ENCODE data around the gene IGSF21.

IGSF21 gene

DNA sequence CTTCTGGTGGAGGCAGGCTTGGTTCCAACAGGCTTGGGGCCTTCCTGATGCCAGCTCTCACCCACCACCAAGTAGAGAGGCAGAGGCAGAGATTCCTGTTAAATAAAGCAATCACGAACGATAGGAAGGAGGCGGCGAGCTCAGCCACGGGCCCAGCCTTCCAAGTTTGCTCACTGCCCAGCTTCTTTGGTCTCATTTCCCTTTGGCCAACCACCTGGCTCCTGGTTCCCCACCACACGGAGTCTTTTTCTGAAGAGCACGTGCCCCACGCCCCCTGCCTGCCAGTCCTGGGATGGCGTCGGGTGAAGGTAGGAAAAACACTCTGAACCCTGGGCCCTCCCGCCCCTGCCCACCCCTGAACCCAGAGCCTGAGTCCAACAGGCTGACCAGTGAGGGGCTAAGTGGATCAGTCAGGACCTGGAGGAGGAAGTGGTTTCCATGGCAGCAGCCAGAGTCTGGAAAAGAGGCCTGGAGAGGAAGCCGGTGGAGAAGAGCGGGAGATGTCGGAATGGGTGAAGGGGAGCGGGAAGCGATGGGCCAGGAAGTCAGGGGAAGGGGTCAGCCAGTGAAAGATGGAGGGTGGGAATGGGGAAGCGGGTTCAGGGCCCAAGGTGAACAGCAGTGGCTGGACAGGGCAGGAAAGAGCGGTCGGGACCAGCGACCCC, 214.9 kb downstream of the IGSF21 start:
- TF ChIP-seq YY1 (IDR thresholded peaks at IDR 0.05; ENCODE audit: insufficient read depth, insufficient read length) (no peak), ZNF274 (IDR thresholded peaks at IDR 0.05; ENCODE audit: low read depth, low read length) (no peak), SUZ12 (IDR thresholded peaks at IDR 0.05; ENCODE audit: extremely low read depth, insufficient read depth, insufficient read length) (no peak)
- Histone ChIP-seq H3K4me1 (ENCODE audit: insufficient read depth, insufficient read length) (no peaks in the 10 kb centered on the region), H3K36me3 (ENCODE audit: insufficient read depth, insufficient read length, low read length) (no peaks in the 10 kb centered on the region), H3K27me3 (ENCODE audit: insufficient read depth, insufficient read length) (no peaks in the 10 kb centered on the region), H3K9me3 (ENCODE audit: insufficient read depth, low read length) (no peaks in the 10 kb centered on the region), H3K4me3 (ENCODE audit: insufficient read length, low read depth) (no peak overlapping the region), H3K9ac (ENCODE audit: insufficient read length, low read depth) (no peak overlapping the region)
- no peak for DNase-seq (ENCODE audit: low read depth, low spot score)

DNA sequence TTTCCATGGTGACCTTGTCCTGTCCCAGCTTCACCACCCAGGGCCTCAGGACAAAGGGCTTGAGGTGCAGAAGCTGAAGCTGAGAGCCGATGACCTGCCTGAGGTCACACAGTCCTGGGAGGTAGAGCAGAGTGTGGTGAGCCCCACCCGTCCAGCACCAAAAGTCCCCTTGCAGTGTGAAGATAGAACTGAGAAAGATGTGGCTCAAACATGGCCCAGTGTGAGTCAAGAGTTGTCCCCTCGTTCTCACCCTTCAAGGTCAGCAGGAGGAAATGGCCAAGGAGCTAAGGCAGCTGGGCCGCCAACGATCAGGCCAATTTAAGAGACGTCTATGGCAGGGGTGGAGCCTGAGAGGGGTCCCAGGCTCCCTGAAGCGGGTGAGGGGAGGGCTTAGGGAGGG, 215.7 kb downstream of the IGSF21 start:
- no peaks in the 10 kb centered on the region for H3K27me3 ChIP-seq (ENCODE audit: insufficient read depth, insufficient read length)
- H3K9me3 ChIP-seq (ENCODE audit: insufficient read depth, low read length) = no peaks in the 10 kb centered on the region
- DNase-seq (ENCODE audit: low read depth, low spot score) = no peak
- H3K4me3 ChIP-seq (ENCODE audit: insufficient read length, low read depth) = no peak overlapping the region
- no peak for TF ChIP-seq ZNF274 (IDR thresholded peaks at IDR 0.05; ENCODE audit: low read depth, low read length)
- TF ChIP-seq SUZ12 (IDR thresholded peaks at IDR 0.05; ENCODE audit: extremely low read depth, insufficient read depth, insufficient read length) = no peak
- no peak for TF ChIP-seq YY1 (IDR thresholded peaks at IDR 0.05; ENCODE audit: insufficient read depth, insufficient read length)
- no peaks in the 10 kb centered on the region for H3K36me3 ChIP-seq (ENCODE audit: insufficient read depth, insufficient read length, low read length)
- no peaks in the 10 kb centered on the region for H3K4me1 ChIP-seq (ENCODE audit: insufficient read depth, insufficient read length)
- H3K9ac ChIP-seq (ENCODE audit: insufficient read length, low read depth) = no peak overlapping the region

DNA sequence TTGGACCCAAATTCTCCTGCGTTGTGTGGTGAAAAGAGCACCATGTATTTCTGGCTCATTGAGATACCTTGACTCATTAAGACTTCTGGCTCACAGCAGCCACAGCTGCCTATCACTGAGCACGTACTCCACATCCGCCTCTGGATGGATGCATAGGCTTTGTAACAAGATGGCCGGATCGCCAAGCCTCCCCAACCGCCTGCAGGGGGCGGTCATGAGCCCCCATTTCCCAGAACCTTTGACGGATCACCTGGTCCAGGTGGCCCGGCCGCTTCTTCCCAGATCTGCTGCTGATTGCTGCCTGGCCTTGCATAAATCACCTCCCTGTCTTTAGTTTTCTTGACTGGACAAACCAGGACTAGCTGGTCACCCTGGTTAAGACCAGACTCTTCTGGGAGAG, 216.6 kb downstream of the IGSF21 start:
- H3K27me3 ChIP-seq (ENCODE audit: insufficient read depth, insufficient read length) = no peaks in the 10 kb centered on the region
- no peak for DNase-seq (ENCODE audit: low read depth, low spot score)
- TF ChIP-seq YY1 (IDR thresholded peaks at IDR 0.05; ENCODE audit: insufficient read depth, insufficient read length) (no peak), SUZ12 (IDR thresholded peaks at IDR 0.05; ENCODE audit: extremely low read depth, insufficient read depth, insufficient read length) (no peak), ZNF274 (IDR thresholded peaks at IDR 0.05; ENCODE audit: low read depth, low read length) (no peak)
- H3K4me1 ChIP-seq (ENCODE audit: insufficient read depth, insufficient read length) = no peaks in the 10 kb centered on the region
- H3K36me3 ChIP-seq (ENCODE audit: insufficient read depth, insufficient read length, low read length) = no peaks in the 10 kb centered on the region
- H3K4me3 ChIP-seq (ENCODE audit: insufficient read length, low read depth) = no peak overlapping the region
- no peak overlapping the region for H3K9ac ChIP-seq (ENCODE audit: insufficient read length, low read depth)
- no peaks in the 10 kb centered on the region for H3K9me3 ChIP-seq (ENCODE audit: insufficient read depth, low read length)

DNA sequence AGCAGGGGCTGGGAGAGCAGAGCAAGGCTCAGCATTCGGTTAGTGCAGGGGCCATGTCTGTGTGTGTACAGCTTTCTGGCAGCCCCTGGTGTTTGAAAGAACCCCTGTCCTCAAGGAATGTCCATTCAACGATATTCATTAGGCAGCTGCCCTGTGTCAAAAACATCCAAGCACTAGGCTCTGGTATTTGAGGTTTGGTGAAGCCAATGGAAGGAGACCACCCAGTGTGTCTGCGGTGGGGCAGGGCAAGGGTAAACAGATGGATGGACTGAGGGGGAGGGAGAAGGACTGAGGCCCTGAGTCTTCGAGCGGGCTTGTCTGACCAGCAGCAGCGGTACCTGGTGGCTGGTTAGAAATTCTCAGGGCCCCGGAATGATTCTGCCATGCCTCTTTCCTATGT, 217.5 kb downstream of the IGSF21 start:
- TF ChIP-seq ZNF274 (IDR thresholded peaks at IDR 0.05; ENCODE audit: low read depth, low read length) = no peak
- TF ChIP-seq YY1 (IDR thresholded peaks at IDR 0.05; ENCODE audit: insufficient read depth, insufficient read length) = no peak
- no peak for TF ChIP-seq SUZ12 (IDR thresholded peaks at IDR 0.05; ENCODE audit: extremely low read depth, insufficient read depth, insufficient read length)
- DNase-seq (ENCODE audit: low read depth, low spot score) = peak; percentile 23
- H3K9me3 ChIP-seq (ENCODE audit: insufficient read depth, low read length) = no peaks in the 10 kb centered on the region
- H3K36me3 ChIP-seq (ENCODE audit: insufficient read depth, insufficient read length, low read length) = no peaks in the 10 kb centered on the region
- H3K4me3 ChIP-seq (ENCODE audit: insufficient read length, low read depth) = no peak overlapping the region
- no peaks in the 10 kb centered on the region for H3K4me1 ChIP-seq (ENCODE audit: insufficient read depth, insufficient read length)
- no peak overlapping the region for H3K9ac ChIP-seq (ENCODE audit: insufficient read length, low read depth)
- no peaks in the 10 kb centered on the region for H3K27me3 ChIP-seq (ENCODE audit: insufficient read depth, insufficient read length)

DNA sequence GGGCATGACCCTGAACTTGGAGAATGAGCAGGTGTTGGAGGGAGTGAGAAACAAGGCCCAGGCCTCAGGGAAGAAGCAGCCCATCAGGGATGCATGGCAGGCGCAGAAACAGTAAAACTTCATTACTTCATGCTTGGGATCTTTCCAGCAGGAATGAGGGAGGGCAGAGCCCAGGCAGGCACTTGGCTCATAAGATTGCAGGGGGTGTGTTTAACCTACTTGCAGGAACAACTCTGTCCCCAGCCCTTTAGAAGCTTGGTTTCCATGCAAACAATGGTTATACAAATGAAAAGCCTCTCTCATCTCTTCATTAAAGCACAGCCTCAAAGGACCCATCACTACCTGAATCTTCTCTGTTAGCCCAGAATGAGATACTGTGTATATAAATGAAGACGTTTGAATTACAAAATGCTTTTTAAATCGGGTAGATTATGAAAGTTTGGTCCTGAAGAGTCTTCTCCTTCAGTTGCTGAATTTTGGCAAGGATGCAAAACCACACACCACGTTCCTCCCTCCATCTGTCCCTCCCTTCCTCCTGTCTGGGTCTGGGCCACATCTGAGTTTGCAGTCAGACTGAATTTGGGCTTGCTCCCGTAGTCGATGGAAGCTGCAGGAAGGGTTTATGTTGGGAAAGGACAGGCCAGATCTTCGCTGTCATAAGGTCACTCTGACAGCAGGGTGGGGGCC, 218.8 kb downstream of the IGSF21 start:
- H3K4me3 ChIP-seq (ENCODE audit: insufficient read length, low read depth) = no peak overlapping the region
- no peak for TF ChIP-seq YY1 (IDR thresholded peaks at IDR 0.05; ENCODE audit: insufficient read depth, insufficient read length)
- TF ChIP-seq SUZ12 (IDR thresholded peaks at IDR 0.05; ENCODE audit: extremely low read depth, insufficient read depth, insufficient read length) = no peak
- no peak for TF ChIP-seq ZNF274 (IDR thresholded peaks at IDR 0.05; ENCODE audit: low read depth, low read length)
- H3K9ac ChIP-seq (ENCODE audit: insufficient read length, low read depth) = no peak overlapping the region
- H3K9me3 ChIP-seq (ENCODE audit: insufficient read depth, low read length) = no peaks in the 10 kb centered on the region
- DNase-seq (ENCODE audit: low read depth, low spot score) = no peak
- no peaks in the 10 kb centered on the region for H3K36me3 ChIP-seq (ENCODE audit: insufficient read depth, insufficient read length, low read length)
- no peaks in the 10 kb centered on the region for H3K27me3 ChIP-seq (ENCODE audit: insufficient read depth, insufficient read length)
- no peaks in the 10 kb centered on the region for H3K4me1 ChIP-seq (ENCODE audit: insufficient read depth, insufficient read length)

DNA sequence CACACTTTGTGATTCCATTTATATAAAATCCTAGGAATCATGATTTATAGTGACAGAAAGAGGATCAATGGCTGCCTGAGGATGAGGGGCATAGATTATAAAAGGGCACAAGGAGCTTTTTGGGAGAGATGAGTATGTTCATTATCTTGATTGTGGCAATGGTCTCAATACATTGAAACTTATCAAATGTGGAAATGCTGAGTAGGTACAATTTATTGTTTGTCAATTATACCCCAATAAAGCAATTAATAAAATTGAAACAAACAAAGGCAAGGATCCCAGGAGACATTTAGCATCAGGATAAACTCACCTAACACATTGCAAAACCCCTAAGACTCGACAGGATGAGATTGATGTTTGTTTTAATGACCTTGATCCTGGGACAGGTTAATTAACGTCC, 220.1 kb downstream of the IGSF21 start:
- no peak overlapping the region for H3K9ac ChIP-seq (ENCODE audit: insufficient read length, low read depth)
- DNase-seq (ENCODE audit: low read depth, low spot score) = no peak
- no peaks in the 10 kb centered on the region for H3K36me3 ChIP-seq (ENCODE audit: insufficient read depth, insufficient read length, low read length)

GRCh38 chr1:18328803-18329202, 221.2 kb downstream of the IGSF21 start:
- H3K27me3 ChIP-seq (ENCODE audit: insufficient read depth, insufficient read length) = no peaks in the 10 kb centered on the region
- H3K9me3 ChIP-seq (ENCODE audit: insufficient read depth, low read length) = no peaks in the 10 kb centered on the region
- no peak overlapping the region for H3K4me3 ChIP-seq (ENCODE audit: insufficient read length, low read depth)
- H3K9ac ChIP-seq (ENCODE audit: insufficient read length, low read depth) = no peak overlapping the region
- peaks cover 2% of the 10 kb centered on the region for H3K4me1 ChIP-seq (ENCODE audit: insufficient read depth, insufficient read length)
- DNase-seq (ENCODE audit: low read depth, low spot score) = no peak
- TF ChIP-seq ZNF274 (IDR thresholded peaks at IDR 0.05; ENCODE audit: low read depth, low read length) (no peak), YY1 (IDR thresholded peaks at IDR 0.05; ENCODE audit: insufficient read depth, insufficient read length) (no peak), SUZ12 (IDR thresholded peaks at IDR 0.05; ENCODE audit: extremely low read depth, insufficient read depth, insufficient read length) (no peak)
- H3K36me3 ChIP-seq (ENCODE audit: insufficient read depth, insufficient read length, low read length) = no peaks in the 10 kb centered on the region

More for the DNA sequence above, 220.1 kb downstream of the IGSF21 start:
- peaks cover 2% of the 10 kb centered on the region for H3K4me1 ChIP-seq (ENCODE audit: insufficient read depth, insufficient read length)
- no peaks in the 10 kb centered on the region for H3K27me3 ChIP-seq (ENCODE audit: insufficient read depth, insufficient read length)
- no peak overlapping the region for H3K4me3 ChIP-seq (ENCODE audit: insufficient read length, low read depth)
- TF ChIP-seq ZNF274 (IDR thresholded peaks at IDR 0.05; ENCODE audit: low read depth, low read length) (no peak), SUZ12 (IDR thresholded peaks at IDR 0.05; ENCODE audit: extremely low read depth, insufficient read depth, insufficient read length) (no peak), YY1 (IDR thresholded peaks at IDR 0.05; ENCODE audit: insufficient read depth, insufficient read length) (no peak)
- H3K9me3 ChIP-seq (ENCODE audit: insufficient read depth, low read length) = no peaks in the 10 kb centered on the region
